ENCODE measurements around the gene DCDC1.
"Not testable (repeated sequence)": the region's sequence is repeated elsewhere in the genome, so short reads cannot be mapped to it uniquely, and the experiment has no call there.

DCDC1 gene

GRCh38 chr11:31327417-31327816, 42.1 kb downstream of the DCDC1 start:
- DNase-seq (ENCODE audit: extremely low read depth in 1 of 2, low read depth in 1 of 2): no peak

- DNase-seq (ENCODE audit: extremely low read depth in 1 of 2, low read depth in 1 of 2): no peak
Observed at GRCh38 chr11:31326470-31327148, 42.9 kb downstream of the DCDC1 start.

- no peak for DNase-seq (ENCODE audit: extremely low read depth in 1 of 2, low read depth in 1 of 2)
Observed at GRCh38 chr11:31325160-31325559, 44.4 kb downstream of the DCDC1 start.

GRCh38 chr11:31323145-31323544, 46.4 kb downstream of the DCDC1 start:
- no peak for DNase-seq (ENCODE audit: extremely low read depth in 1 of 2, low read depth in 1 of 2)

- DNase-seq (ENCODE audit: extremely low read depth in 1 of 2, low read depth in 1 of 2): not testable (repeated sequence)
Observed at GRCh38 chr11:31321494-31321893, 48.0 kb downstream of the DCDC1 start.

GRCh38 chr11:31303644-31304180, 65.8 kb downstream of the DCDC1 start:
- no peak for DNase-seq (ENCODE audit: extremely low read depth in 1 of 2, low read depth in 1 of 2)

GRCh38 chr11:31301549-31302510, 67.7 kb downstream of the DCDC1 start:
- no peak for DNase-seq (ENCODE audit: extremely low read depth in 1 of 2, low read depth in 1 of 2)

- no peak for DNase-seq (ENCODE audit: extremely low read depth in 1 of 2, low read depth in 1 of 2)
Observed at GRCh38 chr11:31295308-31295707, 74.2 kb downstream of the DCDC1 start.

- DNase-seq (ENCODE audit: extremely low read depth in 1 of 2, low read depth in 1 of 2): not testable (repeated sequence)
Observed at GRCh38 chr11:31273527-31273926, 96.0 kb downstream of the DCDC1 start.

GRCh38 chr11:31267720-31268119, 101.8 kb downstream of the DCDC1 start:
- DNase-seq (ENCODE audit: extremely low read depth in 1 of 2, low read depth in 1 of 2): no peak

- no peak for DNase-seq (ENCODE audit: extremely low read depth in 1 of 2, low read depth in 1 of 2)
Observed at GRCh38 chr11:31264834-31265233, 104.7 kb downstream of the DCDC1 start.

GRCh38 chr11:31262761-31263160, 106.8 kb downstream of the DCDC1 start:
- DNase-seq (ENCODE audit: extremely low read depth in 1 of 2, low read depth in 1 of 2): no peak

GRCh38 chr11:31259797-31260196, 109.7 kb downstream of the DCDC1 start:
- DNase-seq (ENCODE audit: extremely low read depth in 1 of 2, low read depth in 1 of 2): no peak

GRCh38 chr11:31254415-31254814, 115.1 kb downstream of the DCDC1 start:
- no peak for DNase-seq (ENCODE audit: extremely low read depth in 1 of 2, low read depth in 1 of 2)

- DNase-seq (ENCODE audit: extremely low read depth in 1 of 2, low read depth in 1 of 2): no peak
Observed at GRCh38 chr11:31248768-31249167, 120.8 kb downstream of the DCDC1 start.

- DNase-seq (ENCODE audit: extremely low read depth in 1 of 2, low read depth in 1 of 2): no peak
Observed at GRCh38 chr11:31247321-31247720, 122.2 kb downstream of the DCDC1 start.

- no peak for DNase-seq (ENCODE audit: extremely low read depth in 1 of 2, low read depth in 1 of 2)
Observed at GRCh38 chr11:31246451-31247165, 122.9 kb downstream of the DCDC1 start.

GRCh38 chr11:31243706-31244105, 125.8 kb downstream of the DCDC1 start:
- DNase-seq (ENCODE audit: extremely low read depth in 1 of 2, low read depth in 1 of 2): no peak

GRCh38 chr11:31240340-31240904, 129.1 kb downstream of the DCDC1 start:
- no peak for DNase-seq (ENCODE audit: extremely low read depth in 1 of 2, low read depth in 1 of 2)

GRCh38 chr11:31237819-31238760, 131.4 kb downstream of the DCDC1 start:
- DNase-seq (ENCODE audit: extremely low read depth in 1 of 2, low read depth in 1 of 2): no peak
